Endometrial microvascular endothelial cells (primary cell): Measurements from ENCODE around the gene PYM1. TPM values are rescaled to one million over a fixed set of nuclear protein-coding genes. Genes with fewer than 3 reads are reported as not detected.

Experiments used
- in situ Hi-C: cut with HindIII; loops from 2 replicates; pipeline ENCODE4 v1.10.0; 2017; ENCODE audit warnings: low sequenced_read_pairs, low pct_unique_long_range_greater_than_20kb; ENCODE audit errors: inconsistent ontology term
- total RNA-seq: library from RNA; depleted of rRNA; stranded (reverse); fragments of >200 nt; gene quantifications from one replicate; pipeline ENCODE4 v1.2.3, GENCODE V29; 2015; ENCODE audit errors: inconsistent ontology term

Gene PYM1
- 29.1 TPM for total RNA-seq

- in situ Hi-C loops: no loop called here
Observed at GRCh38 chr12:55927588-55928502, at the start of gene PYM1. TSS of gene PYM1 (minus strand) at chr12:55927894. CDS start at chr12:55927761, 133 bp downstream.

GRCh38 chr12:55974308-55974730, 46.6 kb upstream of the PYM1 start:
- in situ Hi-C loops: no loop called here

- in situ Hi-C loops: no loop called here
Observed at GRCh38 chr12:55973599-55974307, 46.1 kb upstream of the PYM1 start, which contains the start of gene RAB5B. TSS of gene RAB5B (plus strand) at chr12:55974078. CDS start at chr12:55986961, 12,883 bp downstream.

GRCh38 chr12:55972911-55973598, 45.4 kb upstream of the PYM1 start:
- in situ Hi-C loops: no loop called here

DNA sequence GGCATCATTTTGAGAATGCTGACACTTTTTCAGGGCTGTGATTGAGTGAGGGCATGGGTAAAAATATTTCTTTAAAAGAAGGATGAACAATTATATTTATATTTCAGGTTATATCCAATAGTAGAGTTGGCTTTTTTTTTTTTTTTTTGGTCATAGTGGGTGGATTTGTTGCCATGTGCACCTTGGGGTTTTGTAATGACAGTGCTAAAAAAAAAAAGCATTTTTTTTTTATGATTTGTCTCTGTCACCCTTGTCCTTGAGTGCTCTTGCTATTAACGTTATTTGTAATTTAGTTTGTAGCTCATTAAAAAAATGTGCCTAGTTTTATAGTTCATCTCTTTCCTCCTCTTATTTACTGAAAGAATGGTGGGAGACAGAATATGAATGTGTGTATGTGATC, 44.8 kb upstream of the PYM1 start:
- in situ Hi-C loops: no loop called here

DNA sequence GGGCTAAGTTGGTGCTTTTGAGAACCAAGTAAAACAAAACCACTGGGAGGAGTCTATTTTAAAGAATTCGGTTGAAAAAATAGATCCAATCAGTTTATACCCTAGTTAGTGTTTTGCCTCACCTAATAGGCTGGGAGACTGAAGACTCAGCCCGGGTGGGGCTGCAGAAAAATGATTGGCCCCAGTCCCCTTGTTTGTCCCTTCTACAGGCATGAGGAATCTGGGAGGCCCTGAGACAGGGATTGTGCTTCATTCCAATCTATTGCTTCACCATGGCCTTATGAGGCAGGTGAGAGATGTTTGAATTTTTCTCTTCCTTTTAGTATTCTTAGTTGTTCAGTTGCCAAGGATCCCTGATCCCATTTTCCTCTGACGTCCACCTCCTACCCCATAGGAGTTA, 44.3 kb upstream of the PYM1 start:
- in situ Hi-C loops: no loop called here

DNA sequence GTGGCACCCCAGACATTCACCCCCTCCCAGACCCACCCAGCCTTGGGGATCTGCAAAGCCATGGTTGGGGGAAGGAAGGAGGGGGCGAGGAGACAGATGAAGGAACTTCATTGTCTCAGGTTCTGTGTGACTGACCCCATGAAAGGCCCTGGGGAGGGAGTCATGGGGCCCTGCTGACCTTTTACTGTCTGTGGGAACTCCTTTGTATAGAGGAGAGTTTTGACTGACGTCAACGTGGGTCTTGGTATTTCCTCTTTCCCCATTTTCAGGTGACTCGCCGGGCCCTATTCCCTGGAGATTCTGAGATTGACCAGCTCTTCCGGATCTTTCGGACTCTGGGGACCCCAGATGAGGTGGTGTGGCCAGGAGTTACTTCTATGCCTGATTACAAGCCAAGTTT, 43.1 kb upstream of the PYM1 start:
- in situ Hi-C loops: no loop called here

DNA sequence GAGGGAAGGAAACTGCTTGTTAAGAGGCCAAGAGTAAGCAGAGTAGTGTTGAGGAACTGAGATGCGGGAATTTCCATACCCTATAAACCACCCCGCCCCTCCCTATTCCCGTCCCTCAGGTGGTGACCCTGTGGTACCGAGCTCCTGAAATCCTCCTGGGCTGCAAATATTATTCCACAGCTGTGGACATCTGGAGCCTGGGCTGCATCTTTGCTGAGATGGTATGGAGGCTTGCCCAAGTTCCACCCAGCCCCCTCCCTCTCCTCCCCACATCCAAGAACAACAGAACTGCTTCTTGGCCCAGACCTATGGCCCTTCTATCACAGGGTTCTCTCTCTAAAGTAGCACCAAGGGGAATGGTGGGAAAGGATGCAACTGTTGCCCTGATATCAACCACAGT, 41.7 kb upstream of the PYM1 start:
- in situ Hi-C loops: no loop called here

DNA sequence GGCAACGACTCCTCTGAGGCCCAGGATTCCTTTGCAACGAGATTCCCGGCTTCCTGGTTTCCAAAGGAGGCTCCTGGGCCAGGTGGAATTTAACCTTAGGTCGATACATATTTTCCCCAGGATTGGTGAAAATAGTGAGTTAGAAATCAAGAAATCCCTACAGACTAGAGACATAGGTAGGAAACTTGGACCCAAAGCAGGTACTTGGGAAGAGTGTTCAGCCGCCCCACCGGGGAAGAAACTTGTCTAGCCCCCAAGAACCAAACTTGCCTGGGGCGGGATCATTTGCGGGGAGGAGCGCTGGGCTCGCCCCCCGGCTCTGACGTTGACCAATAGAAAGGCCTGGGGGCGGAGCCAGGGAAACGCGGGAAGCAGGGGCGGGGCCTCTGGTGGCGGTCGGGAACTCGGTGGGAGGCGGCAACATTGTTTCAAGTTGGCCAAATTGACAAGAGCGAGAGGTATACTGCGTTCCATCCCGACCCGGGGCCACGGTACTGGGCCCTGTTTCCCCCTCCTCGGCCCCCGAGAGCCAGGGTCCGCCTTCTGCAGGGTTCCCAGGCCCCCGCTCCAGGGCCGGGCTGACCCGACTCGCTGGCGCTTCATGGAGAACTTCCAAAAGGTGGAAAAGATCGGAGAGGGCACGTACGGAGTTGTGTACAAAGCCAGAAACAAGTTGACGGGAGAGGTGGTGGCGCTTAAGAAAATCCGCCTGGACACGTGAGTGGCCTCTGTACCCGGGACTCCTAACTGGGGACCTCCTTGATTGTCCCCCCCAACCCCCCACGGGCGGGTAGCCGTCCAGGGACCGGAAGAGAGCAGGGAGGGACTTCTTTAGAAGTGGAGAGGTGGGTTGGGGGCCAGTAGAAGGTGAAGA, 39.0 kb upstream of the PYM1 start, which contains the start of gene CDK2:
TSS of gene CDK2 (plus strand) at position 423 of the 874 bp plus-strand sequence. CDS start at position 602, 179 bp downstream.
- in situ Hi-C loops: no loop called here

DNA sequence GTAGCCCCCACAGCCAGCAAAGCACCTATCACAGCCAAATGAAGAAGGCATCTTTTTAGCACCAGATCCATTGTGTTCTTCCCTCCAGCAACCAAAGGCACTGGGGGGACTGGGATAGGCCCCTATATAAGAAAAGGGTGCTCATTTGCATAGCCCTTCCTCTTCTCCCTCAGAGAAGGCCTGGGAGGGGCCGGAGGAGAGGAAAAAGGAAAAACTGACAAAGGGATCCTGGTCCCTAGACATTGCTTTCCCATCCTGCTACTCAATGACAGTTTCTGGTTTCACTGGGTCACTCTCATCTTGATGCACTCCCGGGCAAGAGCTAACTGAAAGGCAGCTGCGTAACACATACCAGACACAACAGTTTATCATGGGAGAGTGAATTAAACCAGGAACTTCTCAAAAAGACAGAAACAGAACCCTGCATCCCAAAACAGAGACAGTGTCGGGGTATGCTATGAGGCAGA, 38.3 kb upstream of the PYM1 start, which contains the start of gene PMEL:
TSS of gene PMEL (minus strand) at position 102 of the 467 bp plus-strand sequence. CDS start at position 71, 31 bp downstream.
- in situ Hi-C loops: no loop called here

GRCh38 chr12:55965240-55965639, 37.5 kb upstream of the PYM1 start:
- in situ Hi-C loops: no loop called here

GRCh38 chr12:55963760-55964159, 36.1 kb upstream of the PYM1 start:
- in situ Hi-C loops: no loop called here

DNA sequence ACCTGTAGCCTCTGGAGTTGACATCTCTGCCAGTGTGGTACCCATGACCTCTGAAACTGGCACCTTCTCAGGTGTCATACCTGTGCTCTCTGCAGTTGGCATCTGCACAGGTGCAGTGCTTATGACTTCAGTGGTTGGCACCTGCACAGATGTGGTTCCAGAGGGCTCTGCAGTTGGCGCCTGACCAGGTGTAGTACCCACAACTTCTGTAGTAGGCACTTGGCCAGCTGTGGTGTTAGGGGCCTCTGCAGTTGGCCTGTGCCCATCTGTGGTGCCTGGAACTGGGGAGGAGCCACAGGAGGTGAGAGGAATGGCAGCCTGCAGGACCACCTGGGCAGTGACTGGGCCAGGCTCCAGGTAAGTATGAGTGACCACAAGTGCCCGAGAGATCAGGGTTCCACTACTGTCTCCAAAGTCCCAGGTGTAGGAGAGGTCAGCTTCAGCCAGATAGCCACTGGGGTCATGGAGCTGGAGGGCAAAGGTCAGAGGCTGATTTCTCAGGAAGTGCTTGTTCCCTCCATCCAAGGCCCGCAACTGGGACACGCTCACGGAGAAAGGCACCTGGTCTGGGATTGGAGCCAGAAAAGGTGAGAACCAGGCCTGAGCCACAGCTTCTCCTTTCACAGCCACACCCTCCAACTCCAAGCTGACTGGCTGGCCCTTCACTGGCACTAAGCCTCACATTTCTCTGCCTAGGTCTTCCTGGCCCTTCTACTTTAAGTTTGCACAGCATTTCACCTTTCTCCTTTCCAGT, 29.6 kb upstream of the PYM1 start:
- in situ Hi-C loops: no loop called here

GRCh38 chr12:55955800-55956508, 28.3 kb upstream of the PYM1 start:
- in situ Hi-C loops: no loop called here

GRCh38 chr12:55955344-55955743, 27.6 kb upstream of the PYM1 start:
- in situ Hi-C loops: no loop called here

DNA sequence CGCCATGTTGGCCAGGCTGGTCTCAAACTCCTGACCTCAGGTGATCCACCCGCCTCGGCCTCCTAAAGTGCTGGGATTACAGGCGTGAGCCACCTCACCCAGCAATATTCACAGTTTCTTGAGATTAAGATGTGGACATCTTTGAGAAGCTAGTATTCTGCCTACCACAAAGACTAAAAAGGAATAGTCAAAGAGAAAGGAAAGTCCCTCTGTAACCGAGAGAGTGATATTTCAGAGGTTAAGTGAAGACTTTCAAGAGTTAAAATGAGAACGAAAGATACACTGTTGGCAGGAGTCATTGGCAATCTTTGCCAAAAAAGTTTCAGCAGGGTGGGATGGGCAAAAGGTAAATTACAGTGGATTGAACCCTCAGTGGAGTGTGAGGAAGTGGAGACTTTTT, 18.9 kb upstream of the PYM1 start:
- in situ Hi-C loops: no loop called here

GRCh38 chr12:55942577-55943136, 15.0 kb upstream of the PYM1 start:
- in situ Hi-C loops: no loop called here
